ENCODE results near the gene NUDT21. TPM values are rescaled to one million over a fixed set of nuclear protein-coding genes. Genes with fewer than 3 reads are reported as not detected.

Gene NUDT21
- total and polyA plus RNA-seq, 10 of the 15 experiments (the other 5 are each of a cell fraction or from before 2014, with no cell fraction given), result 70.1 to 229 (median 127) TPM

DNA sequence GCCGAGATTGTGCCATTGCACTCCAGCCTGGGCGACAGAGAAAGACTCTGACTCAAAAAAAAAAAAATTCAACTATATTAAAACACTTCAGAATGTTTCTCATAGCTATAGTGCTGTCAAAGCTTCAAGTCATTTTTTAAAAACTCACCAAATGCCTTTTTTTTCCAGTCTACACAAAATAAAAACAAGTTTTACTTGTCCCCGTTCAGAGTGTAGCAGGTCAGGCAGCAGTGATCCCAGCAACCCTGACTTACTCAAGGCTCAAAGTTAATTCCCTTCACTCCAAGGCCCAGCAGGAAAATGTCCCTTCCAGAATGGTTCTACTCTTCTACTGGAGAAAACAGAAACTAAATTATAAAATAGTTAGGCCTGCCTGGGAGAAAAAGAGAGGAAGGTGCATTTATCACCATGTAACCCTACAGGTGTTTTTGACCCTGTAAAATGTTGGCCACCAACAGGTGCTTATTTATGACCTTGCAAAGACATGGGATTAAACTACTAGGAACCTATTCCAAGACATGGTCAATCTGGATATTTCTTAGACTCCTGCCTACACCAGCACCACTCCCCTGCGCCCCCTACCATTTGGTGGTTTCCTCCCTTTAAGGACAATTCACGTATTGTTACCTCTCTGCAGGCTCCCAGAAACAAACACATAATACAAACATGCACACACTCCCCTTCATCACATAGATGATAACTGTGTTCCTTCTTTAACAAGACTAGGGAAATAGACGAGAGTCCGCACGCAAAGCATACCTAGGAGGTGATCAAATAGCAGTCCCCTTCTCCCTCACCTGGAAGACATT, 31.2 kb downstream of the NUDT21 start:
- in situ Hi-C loops (cut with MboI), result no loop called here
- Histone ChIP-seq H2AFZ (ENCODE audit: control insufficient read depth, low read depth, low read length) (no peak overlapping the region), H3K4me3 (peak overlapping the region; percentile 43), H3K27ac (ENCODE audit: control insufficient read depth, insufficient read depth) (peak overlapping the region; percentile 60; the same call in 1 of the 2 replicates), H3K4me2 (ENCODE audit: control insufficient read depth, insufficient read depth) (peak overlapping the region; percentile 95), H4K20me1 (ENCODE audit: control insufficient read depth, insufficient read depth) (no peaks in the 10 kb centered on the region), H3K9ac (ENCODE audit: control insufficient read depth, insufficient read depth, low read length) (no peak overlapping the region), H3K79me2 (ENCODE audit: control insufficient read depth, insufficient read depth, low read length) (peaks cover 84% of the 10 kb centered on the region), H3K4me1 (ENCODE audit: control insufficient read depth, insufficient read depth, low read length) (peaks cover 12% of the 10 kb centered on the region), H3K27me3 (replicated peaks in 1 of 2; ENCODE audit: control insufficient read depth in 2 of 2, insufficient read depth in 2 of 2, low read length in 1 of 2) (no peaks in the 10 kb centered on the region), H3K9me3 (replicated peaks; ENCODE audit: control insufficient read depth, insufficient read depth, low read length) (no peaks in the 10 kb centered on the region), H3K36me3 (ENCODE audit: control insufficient read depth in 2 of 2, insufficient read depth in 2 of 2, low read length in 1 of 2) (no peaks in the 10 kb centered on the region)
- POLR2A ChIA-PET, result interaction anchor here (2.6 kb wide), 1 partner anchor 31 kb away, joined by 8 read pairs; the partner anchor contains the start of genes NUDT21 and OGFOD1
- RAD21 ChIA-PET (ENCODE audit: unreplicated experiment), result no interaction called here
- SMC1A ChIA-PET (ENCODE audit: uncharacterized antibody, unreplicated experiment), result interaction anchor here (0.9 to 1.8 kb wide), 4 partner anchors 11 to 31 kb away, joined by 3 to 8 read pairs (median 4); partner anchors contain the start of genes NUDT21 and OGFOD1
- DNase-seq (ENCODE audit: low read depth, low spot score) (no peak), FAIRE-seq (no peak), ATAC-seq (no peak)
- TF ChIP-seq MTA2 (IDR thresholded peaks at IDR 0.05; ENCODE audit: low read depth), result no peak
- no peak for TF ChIP-seq TAF1 (IDR thresholded peaks at IDR 0.05; ENCODE audit: borderline replicate concordance, low read depth, low read length)
- TF ChIP-seq, protein P1, sequence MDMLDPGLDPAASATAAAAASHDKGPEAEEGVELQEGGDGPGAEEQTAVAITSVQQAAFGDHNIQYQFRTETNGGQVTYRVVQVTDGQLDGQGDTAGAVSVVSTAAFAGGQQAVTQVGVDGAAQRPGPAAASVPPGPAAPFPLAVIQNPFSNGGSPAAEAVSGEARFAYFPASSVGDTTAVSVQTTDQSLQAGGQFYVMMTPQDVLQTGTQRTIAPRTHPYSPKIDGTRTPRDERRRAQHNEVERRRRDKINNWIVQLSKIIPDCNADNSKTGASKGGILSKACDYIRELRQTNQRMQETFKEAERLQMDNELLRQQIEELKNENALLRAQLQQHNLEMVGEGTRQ (IDR thresholded peaks at IDR 0.05; ENCODE audit: borderline replicate concordance, low read depth, low read length), result no peak
- no peak for TF ChIP-seq NR2C1 (IDR thresholded peaks at IDR 0.05)
- TF ChIP-seq, protein P2, sequence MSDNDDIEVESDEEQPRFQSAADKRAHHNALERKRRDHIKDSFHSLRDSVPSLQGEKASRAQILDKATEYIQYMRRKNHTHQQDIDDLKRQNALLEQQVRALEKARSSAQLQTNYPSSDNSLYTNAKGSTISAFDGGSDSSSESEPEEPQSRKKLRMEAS (IDR thresholded peaks at IDR 0.05; ENCODE audit: low read depth, low read length), result no peak
- no peak for TF ChIP-seq ZNF207 (IDR thresholded peaks at IDR 0.05; ENCODE audit: borderline replicate concordance)
- TF ChIP-seq, protein P3, sequence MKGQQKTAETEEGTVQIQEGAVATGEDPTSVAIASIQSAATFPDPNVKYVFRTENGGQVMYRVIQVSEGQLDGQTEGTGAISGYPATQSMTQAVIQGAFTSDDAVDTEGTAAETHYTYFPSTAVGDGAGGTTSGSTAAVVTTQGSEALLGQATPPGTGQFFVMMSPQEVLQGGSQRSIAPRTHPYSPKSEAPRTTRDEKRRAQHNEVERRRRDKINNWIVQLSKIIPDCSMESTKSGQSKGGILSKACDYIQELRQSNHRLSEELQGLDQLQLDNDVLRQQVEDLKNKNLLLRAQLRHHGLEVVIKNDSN (IDR thresholded peaks at IDR 0.05; ENCODE audit: borderline replicate concordance, extremely low read length, insufficient read depth, low read depth, low read length), result no peak
- TF ChIP-seq PML (IDR thresholded peaks at IDR 0.05; ENCODE audit: low read length), result no peak
- no peak for TF ChIP-seq ESRRA (IDR thresholded peaks at IDR 0.05; ENCODE audit: low read length)
- no peak for TF ChIP-seq EED (IDR thresholded peaks at IDR 0.05; ENCODE audit: low read depth)
- TF ChIP-seq MYB (IDR thresholded peaks at IDR 0.05; ENCODE audit: borderline replicate concordance, low read depth, low read length), result no peak
- no peak for TF ChIP-seq SP1 (IDR thresholded peaks at IDR 0.05; ENCODE audit: low read depth, low read length)
- TF ChIP-seq HCFC1 (IDR thresholded peaks at IDR 0.05; ENCODE audit: low read length), result no peak
- TF ChIP-seq, protein P4, sequence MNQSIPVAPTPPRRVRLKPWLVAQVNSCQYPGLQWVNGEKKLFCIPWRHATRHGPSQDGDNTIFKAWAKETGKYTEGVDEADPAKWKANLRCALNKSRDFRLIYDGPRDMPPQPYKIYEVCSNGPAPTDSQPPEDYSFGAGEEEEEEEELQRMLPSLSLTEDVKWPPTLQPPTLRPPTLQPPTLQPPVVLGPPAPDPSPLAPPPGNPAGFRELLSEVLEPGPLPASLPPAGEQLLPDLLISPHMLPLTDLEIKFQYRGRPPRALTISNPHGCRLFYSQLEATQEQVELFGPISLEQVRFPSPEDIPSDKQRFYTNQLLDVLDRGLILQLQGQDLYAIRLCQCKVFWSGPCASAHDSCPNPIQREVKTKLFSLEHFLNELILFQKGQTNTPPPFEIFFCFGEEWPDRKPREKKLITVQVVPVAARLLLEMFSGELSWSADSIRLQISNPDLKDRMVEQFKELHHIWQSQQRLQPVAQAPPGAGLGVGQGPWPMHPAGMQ (IDR thresholded peaks at IDR 0.05; ENCODE audit: borderline replicate concordance), result no peak
- no peak for TF ChIP-seq CEBPB (IDR thresholded peaks at IDR 0.05; ENCODE audit: borderline replicate concordance in 1 of 2, low read depth in 2 of 2, low read length in 2 of 2)
- TF ChIP-seq EP300 (IDR thresholded peaks at IDR 0.05; ENCODE audit: borderline replicate concordance in 1 of 2, control insufficient read depth in 1 of 2, low read depth in 2 of 2, low read length in 2 of 2), result no peak
- CTCF ChIA-PET, result interaction anchor here (0.6 to 1.7 kb wide), 4 partner anchors 9 to 1113 kb away, joined by 3 to 5 read pairs (median 3); no protein-coding TSS in a partner anchor
- no TSS peak for BruUV-seq (replicated peaks)
- WGBS (ENCODE audit: insufficient coverage, insufficient replicate concordance, low lambda C conversion rate, missing lambda C conversion rate), result 75% methylated on average over 8 of the region's 8 CpGs
- intact Hi-C loops (cut with micrococcal nuclease; ENCODE audit: unreplicated experiment), result no loop called here

All from GM12878 (cell line).